Measurements from ENCODE around the gene GPX3. TPM values are rescaled to one million over a fixed set of nuclear protein-coding genes. Genes with fewer than 3 reads are reported as not detected.

The GPX3 gene
- total RNA-seq, 1 donor from 2014 or later, result 5.3 TPM

GRCh38 chr5:151073280-151073679 lies 52.9 kb downstream of the GPX3 start:
- no peak for DNase-seq (ENCODE audit: low spot score)
- peaks cover 2% of the 10 kb centered on the region for H3K36me3 Mint-ChIP-seq (ENCODE audit: low read depth)
- H3K9me3 Mint-ChIP-seq (ENCODE audit: low read depth), result no peaks in the 10 kb centered on the region
- H3K4me1 Mint-ChIP-seq (ENCODE audit: low read depth), result peaks cover 76% of the 10 kb centered on the region
- H3K27ac Mint-ChIP-seq (ENCODE audit: unreplicated experiment), result peak overlapping the region; percentile 95
- TF ChIP-seq, protein P1, sequence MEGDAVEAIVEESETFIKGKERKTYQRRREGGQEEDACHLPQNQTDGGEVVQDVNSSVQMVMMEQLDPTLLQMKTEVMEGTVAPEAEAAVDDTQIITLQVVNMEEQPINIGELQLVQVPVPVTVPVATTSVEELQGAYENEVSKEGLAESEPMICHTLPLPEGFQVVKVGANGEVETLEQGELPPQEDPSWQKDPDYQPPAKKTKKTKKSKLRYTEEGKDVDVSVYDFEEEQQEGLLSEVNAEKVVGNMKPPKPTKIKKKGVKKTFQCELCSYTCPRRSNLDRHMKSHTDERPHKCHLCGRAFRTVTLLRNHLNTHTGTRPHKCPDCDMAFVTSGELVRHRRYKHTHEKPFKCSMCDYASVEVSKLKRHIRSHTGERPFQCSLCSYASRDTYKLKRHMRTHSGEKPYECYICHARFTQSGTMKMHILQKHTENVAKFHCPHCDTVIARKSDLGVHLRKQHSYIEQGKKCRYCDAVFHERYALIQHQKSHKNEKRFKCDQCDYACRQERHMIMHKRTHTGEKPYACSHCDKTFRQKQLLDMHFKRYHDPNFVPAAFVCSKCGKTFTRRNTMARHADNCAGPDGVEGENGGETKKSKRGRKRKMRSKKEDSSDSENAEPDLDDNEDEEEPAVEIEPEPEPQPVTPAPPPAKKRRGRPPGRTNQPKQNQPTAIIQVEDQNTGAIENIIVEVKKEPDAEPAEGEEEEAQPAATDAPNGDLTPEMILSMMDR (IDR thresholded peaks at IDR 0.05), result no peak
- no peaks in the 10 kb centered on the region for H3K27me3 Mint-ChIP-seq (ENCODE audit: low read depth)
- no peak overlapping the region for H3K4me3 Mint-ChIP-seq (ENCODE audit: unreplicated experiment)

- H3K4me3 Mint-ChIP-seq (ENCODE audit: unreplicated experiment), result no peak overlapping the region
- H3K4me1 Mint-ChIP-seq (ENCODE audit: low read depth), result peaks cover 79% of the 10 kb centered on the region
- H3K27me3 Mint-ChIP-seq (ENCODE audit: low read depth), result no peaks in the 10 kb centered on the region
- H3K27ac Mint-ChIP-seq (ENCODE audit: unreplicated experiment), result peak overlapping the region; percentile 95
- H3K9me3 Mint-ChIP-seq (ENCODE audit: low read depth), result no peaks in the 10 kb centered on the region
- DNase-seq (ENCODE audit: low spot score), result no peak
- H3K36me3 Mint-ChIP-seq (ENCODE audit: low read depth), result peaks cover 4% of the 10 kb centered on the region
- TF ChIP-seq, protein P1 (IDR thresholded peaks at IDR 0.05), result no peak
Measured at GRCh38 chr5:151074557-151074956, 54.2 kb downstream of the GPX3 start.

- Mint-ChIP-seq H3K4me1 (ENCODE audit: low read depth) (peaks cover 78% of the 10 kb centered on the region), H3K27ac (ENCODE audit: unreplicated experiment) (peak overlapping the region; percentile 80), H3K9me3 (ENCODE audit: low read depth) (no peaks in the 10 kb centered on the region), H3K36me3 (ENCODE audit: low read depth) (peaks cover 4% of the 10 kb centered on the region), H3K27me3 (ENCODE audit: low read depth) (no peaks in the 10 kb centered on the region), H3K4me3 (ENCODE audit: unreplicated experiment) (no peak overlapping the region)
- DNase-seq (ENCODE audit: low spot score), result no peak
- TF ChIP-seq, protein P1 (IDR thresholded peaks at IDR 0.05), result no peak
Measured at GRCh38 chr5:151075698-151076331, 55.4 kb downstream of the GPX3 start.

DNA sequence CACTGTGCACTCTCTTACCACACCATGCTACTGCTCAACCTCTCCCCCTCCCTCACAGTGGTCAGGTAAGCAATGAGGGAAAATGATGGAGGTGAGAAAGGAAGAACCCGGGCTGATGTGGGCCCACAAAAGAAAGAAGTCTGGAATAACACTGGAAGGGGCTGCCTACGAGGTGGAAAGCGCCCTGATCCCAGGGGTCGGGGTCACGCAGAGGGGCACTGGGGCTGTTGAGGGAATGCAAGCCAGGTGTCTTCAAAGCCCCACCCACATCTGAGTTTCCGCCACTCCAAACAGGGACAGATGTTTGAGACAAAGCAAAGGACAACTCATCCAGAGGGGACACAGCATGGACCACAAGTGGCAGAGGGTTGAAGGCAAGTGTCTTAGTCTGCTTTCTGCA lies 56.2 kb downstream of the GPX3 start:
- peaks cover 73% of the 10 kb centered on the region for H3K4me1 Mint-ChIP-seq (ENCODE audit: low read depth)
- no peaks in the 10 kb centered on the region for H3K27me3 Mint-ChIP-seq (ENCODE audit: low read depth)
- no peaks in the 10 kb centered on the region for H3K9me3 Mint-ChIP-seq (ENCODE audit: low read depth)
- TF ChIP-seq, protein P1 (IDR thresholded peaks at IDR 0.05), result no peak
- no peak overlapping the region for H3K4me3 Mint-ChIP-seq (ENCODE audit: unreplicated experiment)
- H3K27ac Mint-ChIP-seq (ENCODE audit: unreplicated experiment), result peak overlapping the region; percentile 80
- no peak for DNase-seq (ENCODE audit: low spot score)
- H3K36me3 Mint-ChIP-seq (ENCODE audit: low read depth), result peaks cover 4% of the 10 kb centered on the region

DNA sequence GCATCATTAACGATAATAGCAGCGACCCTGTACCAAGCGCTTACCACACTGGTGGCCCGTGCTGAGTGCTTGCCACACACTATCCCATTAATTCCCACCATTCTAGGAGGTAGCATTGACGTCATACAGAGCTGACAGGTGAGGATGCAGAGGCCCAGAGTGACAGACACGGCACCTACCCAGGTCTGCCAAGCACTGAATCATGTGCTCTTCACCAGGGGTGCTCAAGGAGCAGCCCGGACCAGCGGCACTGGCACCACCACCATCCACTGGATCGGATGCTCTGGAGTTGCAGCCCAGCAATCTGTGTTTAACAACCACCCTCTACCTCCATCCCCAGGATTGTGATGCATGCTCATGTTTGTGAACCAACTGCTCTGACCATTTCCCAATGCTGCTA lies 57.0 kb downstream of the GPX3 start:
- DNase-seq (ENCODE audit: low spot score), result no peak

More for the DNA sequence above, 57.0 kb downstream of the GPX3 start:
- no peak overlapping the region for H3K4me3 Mint-ChIP-seq (ENCODE audit: unreplicated experiment)
- no peak overlapping the region for H3K27ac Mint-ChIP-seq (ENCODE audit: unreplicated experiment)
- H3K9me3 Mint-ChIP-seq (ENCODE audit: low read depth), result no peaks in the 10 kb centered on the region
- TF ChIP-seq, protein P1 (IDR thresholded peaks at IDR 0.05), result no peak
- peaks cover 72% of the 10 kb centered on the region for H3K4me1 Mint-ChIP-seq (ENCODE audit: low read depth)
- peaks cover 4% of the 10 kb centered on the region for H3K36me3 Mint-ChIP-seq (ENCODE audit: low read depth)
- no peaks in the 10 kb centered on the region for H3K27me3 Mint-ChIP-seq (ENCODE audit: low read depth)
